Measurements from ENCODE around the gene FKBP2. TPM values are rescaled to one million over a fixed set of nuclear protein-coding genes. Genes with fewer than 3 reads are reported as not detected.

FKBP2 gene
- 72.7 TPM for polyA plus RNA-seq (ENCODE audit: insufficient read length)
- long read RNA-seq, donor 1, transcript FKBP2-201 (6 exons, 657 nt) = major isoform, 68 of 180 reads
- long read RNA-seq, donor 1, transcript FKBP2-202 (6 exons, 1,002 nt) = minor isoform, 7 of 180 reads
- long read RNA-seq, donor 1, partial matches to known transcripts = 92 of 180 reads
- long read RNA-seq, donor 1, other reads (novel, unspliced or antisense) = 10 of 180 reads
- long read RNA-seq, donor 2, transcript FKBP2-201 (6 exons, 657 nt) = major isoform, 62 of 136 reads
- long read RNA-seq, donor 2, transcript FKBP2-202 (6 exons, 1,002 nt) = minor isoform, 11 of 136 reads
- long read RNA-seq, donor 2, partial matches to known transcripts = 50 of 136 reads
- long read RNA-seq, donor 2, other reads (novel, unspliced or antisense) = 10 of 136 reads
- long read RNA-seq, donor 3, transcript FKBP2-201 (6 exons, 657 nt) = major isoform, 48 of 119 reads
- long read RNA-seq, donor 3, transcript FKBP2-202 (6 exons, 1,002 nt) = minor isoform, 7 of 119 reads
- long read RNA-seq, donor 3, partial matches to known transcripts = 60 of 119 reads
- long read RNA-seq, donor 3, other reads (novel, unspliced or antisense) = 0 of 119 reads
- long read RNA-seq, donor 4, transcript FKBP2-201 (6 exons, 657 nt) = major isoform, 8 of 16 reads
- long read RNA-seq, donor 4, partial matches to known transcripts = 8 of 16 reads
- long read RNA-seq, donor 4, other reads (novel, unspliced or antisense) = 0 of 16 reads
- long read RNA-seq, donor 5, transcript FKBP2-202 (6 exons, 1,002 nt) = minor isoform, 9 of 226 reads
- long read RNA-seq, donor 5, transcript FKBP2-203 (6 exons, 613 nt) = minor isoform, 8 of 226 reads
- long read RNA-seq, donor 5, transcript FKBP2-201 (6 exons, 657 nt) = major isoform, 104 of 226 reads
- long read RNA-seq, donor 5, partial matches to known transcripts = 74 of 226 reads
- long read RNA-seq, donor 5, other reads (novel, unspliced or antisense) = 30 of 226 reads
- long read RNA-seq, donor 6, transcript FKBP2-201 (6 exons, 657 nt) = major isoform, 60 of 144 reads
- long read RNA-seq, donor 6, transcript FKBP2-203 (6 exons, 613 nt) = minor isoform, 5 of 144 reads
- long read RNA-seq, donor 6, partial matches to known transcripts = 68 of 144 reads
- long read RNA-seq, donor 6, other reads (novel, unspliced or antisense) = 8 of 144 reads
- long read RNA-seq, donor 7, transcript FKBP2-202 (6 exons, 1,002 nt) = minor isoform, 9 of 205 reads
- long read RNA-seq, donor 7, transcript FKBP2-201 (6 exons, 657 nt) = major isoform, 103 of 205 reads
- long read RNA-seq, donor 7, partial matches to known transcripts = 88 of 205 reads
- long read RNA-seq, donor 7, other reads (novel, unspliced or antisense) = 0 of 205 reads
- long read RNA-seq, donor 8, transcript FKBP2-201 (6 exons, 657 nt) = major isoform, 31 of 50 reads
- long read RNA-seq, donor 8, partial matches to known transcripts = 17 of 50 reads
- long read RNA-seq, donor 8, other reads (novel, unspliced or antisense) = 0 of 50 reads

DNA sequence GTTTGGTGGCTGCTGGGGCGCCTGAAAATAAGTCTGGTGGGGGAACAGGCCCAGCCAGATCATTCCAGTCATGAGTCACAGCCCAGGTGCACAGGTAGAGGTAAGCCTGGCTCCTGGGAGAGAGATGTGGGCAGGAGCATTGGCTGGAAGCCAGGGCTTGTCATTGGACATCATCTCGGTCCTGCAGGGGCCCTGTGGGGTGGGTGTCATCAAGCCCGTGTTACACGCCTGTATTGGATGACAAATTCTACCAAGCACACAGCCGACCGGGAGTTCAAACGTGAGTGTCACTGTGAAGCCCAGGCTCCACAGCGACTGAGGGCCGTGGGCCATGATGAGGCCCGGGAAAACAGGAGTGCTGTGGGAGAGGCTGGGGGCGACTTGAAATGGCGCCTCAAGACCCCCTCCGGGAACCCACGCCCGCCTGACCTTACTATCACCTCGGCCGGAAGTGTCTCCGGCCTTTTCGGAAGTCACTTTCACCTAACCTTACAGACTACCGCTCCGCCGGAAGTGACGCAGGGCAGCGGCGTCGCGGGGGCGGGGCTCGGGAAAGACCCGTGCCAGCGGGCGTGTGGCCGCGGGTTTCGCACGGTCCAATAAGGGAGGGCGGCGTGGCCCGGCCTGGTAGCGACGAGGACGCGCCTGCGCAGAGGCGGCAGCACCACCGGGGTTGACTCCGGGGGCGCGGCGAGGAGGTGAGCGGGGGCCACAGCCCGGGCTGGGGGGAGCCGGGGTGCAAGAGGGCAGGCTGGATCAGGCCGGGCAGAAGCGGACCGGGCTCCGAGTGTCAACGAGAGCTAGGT, at the start of gene FKBP2:
TSS of gene FKBP2 (plus strand) at position 661 of the 806 bp plus-strand sequence. CDS start 1,293 bp downstream, outside the sequence.
- DNase-seq = peak; percentile 96

- no peak for DNase-seq
These were observed 48.5 kb upstream of the FKBP2 start for GRCh38 chr11:64192434-64192833.

DNA sequence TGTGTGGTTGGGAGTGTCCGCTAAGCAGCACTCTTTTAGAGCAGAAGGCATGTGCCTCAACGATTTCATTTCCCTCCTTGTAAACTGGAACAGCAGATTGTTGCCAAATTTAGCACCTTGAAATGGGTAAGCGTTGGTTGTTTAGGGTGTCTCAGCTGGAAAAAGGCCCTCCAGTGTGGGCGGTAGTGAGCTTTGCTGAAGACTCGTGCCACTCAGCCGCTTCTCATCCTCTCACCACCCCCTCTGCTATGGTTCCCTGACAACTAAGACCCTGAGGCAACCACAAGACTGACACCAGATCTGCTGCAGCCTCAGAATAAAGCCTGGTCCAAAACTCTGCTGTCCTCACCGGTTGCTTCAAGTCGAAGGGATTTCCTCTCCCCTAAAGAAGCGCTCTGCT, 44.3 kb upstream of the FKBP2 start:
- no peak for DNase-seq

GRCh38 chr11:64198511-64198910, 42.4 kb upstream of the FKBP2 start:
- DNase-seq = no peak

- DNase-seq = no peak
These were observed 39.4 kb upstream of the FKBP2 start for GRCh38 chr11:64201543-64201942.

GRCh38 chr11:64202992-64203391, 37.9 kb upstream of the FKBP2 start:
- DNase-seq = no peak

DNA sequence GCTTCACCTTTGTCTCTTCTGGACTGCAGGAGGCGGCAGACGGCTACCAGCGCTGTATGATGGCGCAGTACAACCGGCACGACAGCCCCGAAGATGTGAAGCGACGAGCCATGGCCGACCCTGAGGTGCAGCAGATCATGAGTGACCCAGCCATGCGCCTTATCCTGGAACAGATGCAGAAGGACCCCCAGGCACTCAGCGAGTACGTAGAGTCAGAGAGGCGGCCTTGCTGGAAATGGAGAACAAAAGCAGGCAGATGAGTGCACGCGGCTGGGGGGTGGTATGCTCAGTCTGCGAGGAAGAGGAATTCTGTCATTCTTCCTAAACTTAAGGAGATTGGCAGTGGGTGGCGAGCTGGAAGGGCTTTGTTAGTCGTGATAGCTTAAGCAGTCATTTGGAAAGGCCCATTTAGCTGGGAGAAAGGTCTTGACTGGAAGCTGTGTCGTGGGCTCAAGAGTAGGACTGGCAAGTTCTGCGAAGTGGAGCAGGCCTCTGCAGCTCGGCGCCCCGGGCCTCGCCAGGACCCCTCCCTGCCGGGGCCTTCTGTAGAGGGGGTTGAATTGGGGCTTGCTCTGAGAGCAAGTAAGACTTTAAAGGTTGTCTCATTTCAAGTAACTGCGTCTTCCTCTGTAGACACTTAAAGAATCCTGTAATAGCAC, 37.3 kb upstream of the FKBP2 start:
- no peak for DNase-seq

- no peak for DNase-seq
These were observed 36.8 kb upstream of the FKBP2 start for GRCh38 chr11:64204080-64204440.

DNA sequence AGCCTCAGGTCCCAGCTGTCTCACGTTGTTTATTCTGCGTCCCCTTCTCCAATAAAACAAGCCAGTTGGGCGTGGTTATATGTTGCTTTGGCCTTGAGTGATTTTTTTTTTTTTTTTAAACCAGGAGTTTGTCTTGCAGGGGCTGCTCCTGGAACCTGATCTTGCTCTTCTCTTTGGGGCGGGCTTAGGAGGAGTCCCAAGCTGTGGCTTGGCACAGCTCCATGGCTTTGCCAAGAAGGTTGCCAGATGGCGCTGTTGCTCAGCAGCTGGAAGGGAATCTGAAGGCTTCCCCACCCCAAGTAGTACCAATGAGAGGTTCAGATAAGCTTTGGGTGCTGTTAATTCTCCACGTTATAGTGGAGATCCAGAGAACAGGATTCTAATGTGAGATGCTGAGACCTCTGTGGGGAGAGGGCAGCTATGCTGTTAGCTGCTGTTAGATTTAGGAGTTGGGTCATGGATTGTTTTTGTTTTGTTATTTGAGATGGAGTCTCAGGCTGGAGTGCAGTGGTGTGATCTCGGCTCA, 36.4 kb upstream of the FKBP2 start:
- peak; percentile 90 for DNase-seq

DNA sequence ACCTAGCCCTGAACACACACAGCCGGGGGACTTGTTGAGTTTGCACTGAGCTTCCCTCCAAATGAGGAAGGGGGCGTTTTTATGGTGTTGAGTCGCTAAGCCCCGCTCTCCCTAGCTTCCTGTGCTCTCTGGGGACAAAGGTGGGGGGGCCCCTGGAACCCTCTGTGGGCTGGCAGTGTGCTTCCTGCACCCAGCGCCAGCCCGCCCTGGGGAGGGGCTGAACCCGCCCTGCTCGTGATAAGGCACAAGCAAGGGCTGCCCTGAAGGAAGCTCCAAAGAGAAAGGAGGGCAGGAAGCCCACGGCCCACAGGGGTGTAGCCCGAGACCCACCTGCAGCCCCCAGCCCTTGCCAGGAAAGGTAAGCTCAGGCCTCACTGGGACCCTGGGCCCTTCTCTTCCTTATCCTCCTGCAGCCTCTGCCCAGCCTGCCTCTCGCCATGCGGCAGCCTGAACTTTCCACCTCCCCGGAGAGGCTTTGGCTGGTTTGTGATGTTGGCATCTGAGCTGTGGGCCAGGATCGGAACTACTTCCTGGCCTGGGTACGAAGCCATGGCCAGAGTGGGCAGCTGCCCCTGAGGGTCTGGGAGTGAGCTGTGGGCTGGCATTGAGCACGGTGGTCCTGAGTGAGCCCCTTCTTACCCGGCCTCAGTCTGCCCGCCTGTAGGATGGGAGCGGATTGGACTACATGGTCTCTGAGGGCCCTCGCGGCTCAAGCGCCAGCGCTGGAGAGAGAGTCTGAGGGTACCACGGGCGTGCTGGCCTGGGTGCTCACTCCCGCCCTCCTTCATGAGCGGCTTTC, 34.2 kb upstream of the FKBP2 start, which contains the start of gene FERMT3:
TSS of gene FERMT3 (plus strand) at position 265 of the 799 bp plus-strand sequence. CDS start 644 bp downstream, outside the sequence.
- no peak for DNase-seq

DNA sequence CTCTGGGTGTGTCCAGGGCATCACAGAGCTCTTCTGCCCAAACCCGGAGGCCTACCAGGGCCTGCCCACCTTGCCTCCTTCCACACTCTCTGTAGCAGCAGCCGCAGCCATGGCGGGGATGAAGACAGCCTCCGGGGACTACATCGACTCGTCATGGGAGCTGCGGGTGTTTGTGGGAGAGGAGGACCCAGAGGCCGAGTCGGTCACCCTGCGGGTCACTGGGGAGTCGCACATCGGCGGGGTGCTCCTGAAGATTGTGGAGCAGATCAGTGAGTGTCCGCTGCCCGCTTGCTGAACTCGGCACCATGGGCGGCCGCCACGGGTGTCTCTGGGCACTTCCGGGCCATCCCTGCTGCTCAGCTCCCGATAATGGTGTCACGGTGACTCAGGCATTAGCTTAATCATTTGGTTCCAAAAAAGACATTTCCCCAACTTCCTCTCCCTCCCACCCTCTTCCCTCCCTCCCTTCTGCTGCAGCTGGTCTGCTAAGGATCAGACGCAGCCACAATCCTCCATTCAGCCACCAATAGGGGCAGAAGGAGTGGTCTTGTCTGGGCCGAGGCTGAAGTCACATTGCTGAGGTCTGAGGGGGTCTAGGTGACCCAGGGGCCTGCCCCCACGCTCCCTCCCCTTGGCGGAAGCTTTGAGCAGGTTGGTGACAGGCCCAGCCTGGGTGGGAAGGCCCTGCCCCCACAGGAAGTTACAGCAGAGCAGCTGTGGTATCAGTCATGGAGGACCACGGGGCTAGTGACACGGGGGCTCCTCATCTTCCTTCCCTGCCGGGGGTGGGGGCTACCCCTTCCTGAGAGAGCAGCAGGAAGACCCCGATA, 33.4 kb upstream of the FKBP2 start:
- no peak for DNase-seq

- no peak for DNase-seq
These were observed 32.7 kb upstream of the FKBP2 start for GRCh38 chr11:64208086-64208795.

DNA sequence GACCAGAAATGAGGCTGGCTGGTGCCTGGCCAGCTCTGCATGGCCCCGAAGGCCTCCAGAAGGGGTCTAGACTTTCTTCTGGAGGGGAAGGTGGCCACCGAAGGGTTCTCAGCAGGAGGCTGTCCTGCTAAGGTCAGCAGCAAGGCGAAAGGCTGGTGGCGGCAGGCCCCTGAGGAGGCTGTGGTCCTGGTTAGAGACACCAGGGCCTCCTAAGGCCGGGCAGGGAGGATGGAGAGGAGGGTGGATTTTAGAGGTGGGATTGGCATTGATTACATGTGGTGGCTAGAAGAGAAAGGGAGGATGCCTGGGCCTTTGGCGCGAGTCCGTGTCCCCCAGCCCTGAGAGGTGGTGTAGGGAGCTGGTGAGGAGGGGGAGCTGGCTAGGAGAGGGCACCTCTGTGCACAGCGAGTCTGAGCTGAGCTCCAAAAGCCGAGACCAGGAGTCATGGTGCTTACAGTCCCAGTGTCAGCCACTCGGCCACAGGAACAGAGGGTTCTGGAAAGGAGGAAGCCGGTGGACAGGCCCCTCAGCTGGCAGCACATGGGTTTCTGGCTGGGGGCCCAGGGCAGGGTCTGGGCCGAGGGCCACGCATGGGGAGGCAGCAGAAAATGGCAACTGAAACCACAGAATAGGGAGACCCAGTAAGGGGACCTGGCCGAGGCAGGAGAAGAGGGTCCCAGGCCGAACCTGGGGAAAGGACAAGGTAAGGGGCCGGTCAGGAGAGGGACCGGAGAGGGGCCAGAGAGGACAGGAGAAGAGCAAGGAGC, 31.9 kb upstream of the FKBP2 start:
- DNase-seq = no peak

GRCh38 chr11:64209563-64209843, 31.4 kb upstream of the FKBP2 start:
- DNase-seq = no peak

DNA sequence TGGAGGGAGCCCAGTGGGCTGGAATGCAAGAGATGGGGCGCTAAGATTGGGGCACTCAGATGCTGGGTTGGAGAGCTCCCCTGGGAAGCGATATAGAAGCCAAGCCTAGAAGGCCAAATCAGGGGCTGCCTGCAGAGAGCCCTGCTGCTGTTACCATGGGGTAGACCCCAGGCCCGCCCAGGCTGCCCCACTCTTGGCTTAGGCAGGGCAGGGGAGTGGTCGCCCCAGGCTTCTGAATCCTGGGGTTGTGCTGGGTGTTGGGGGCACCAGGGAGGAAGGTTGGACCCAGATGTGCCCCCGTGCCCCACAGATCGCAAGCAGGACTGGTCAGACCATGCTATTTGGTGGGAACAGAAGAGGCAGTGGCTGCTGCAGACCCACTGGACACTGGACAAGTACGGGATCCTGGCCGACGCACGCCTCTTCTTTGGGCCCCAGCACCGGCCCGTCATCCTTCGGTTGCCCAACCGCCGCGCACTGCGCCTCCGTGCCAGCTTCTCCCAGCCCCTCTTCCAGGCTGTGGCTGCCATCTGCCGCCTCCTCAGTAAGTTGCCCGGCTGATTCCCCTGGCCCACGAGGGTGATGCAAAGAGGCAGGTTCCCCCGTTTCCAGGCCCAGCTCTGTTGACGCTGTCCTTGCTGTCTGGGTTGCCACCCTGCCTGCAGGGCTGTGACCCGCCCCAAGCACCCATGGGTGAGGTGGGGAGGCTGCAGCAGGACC, 30.4 kb upstream of the FKBP2 start:
- DNase-seq = no peak

DNA sequence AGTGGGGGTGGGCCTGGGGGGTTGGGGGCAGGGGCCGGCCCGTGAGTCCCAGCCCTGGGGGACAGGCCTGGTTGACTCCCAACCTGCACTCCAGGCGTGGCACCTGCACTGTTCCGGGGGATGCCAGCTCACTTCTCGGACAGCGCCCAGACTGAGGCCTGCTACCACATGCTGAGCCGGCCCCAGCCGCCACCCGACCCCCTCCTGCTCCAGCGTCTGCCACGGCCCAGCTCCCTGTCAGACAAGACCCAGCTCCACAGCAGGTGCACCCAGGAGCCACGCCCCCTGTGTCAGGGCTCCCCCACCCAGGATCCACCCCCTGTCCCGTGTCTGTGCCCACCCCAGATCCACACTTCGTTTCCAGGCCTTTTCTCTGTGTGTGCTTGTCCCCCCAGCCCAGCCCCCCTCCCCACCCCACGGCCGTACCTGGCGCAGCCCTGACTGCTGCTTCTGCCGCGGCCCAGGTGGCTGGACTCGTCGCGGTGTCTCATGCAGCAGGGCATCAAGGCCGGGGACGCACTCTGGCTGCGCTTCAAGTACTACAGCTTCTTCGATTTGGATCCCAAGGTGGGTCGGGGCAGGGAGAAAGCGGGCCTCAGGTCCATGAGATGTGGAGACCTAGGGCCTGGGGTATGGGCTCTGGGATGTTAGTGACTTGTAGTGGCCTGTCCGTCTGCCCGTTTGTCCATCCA, 29.6 kb upstream of the FKBP2 start:
- DNase-seq = no peak

Data from left kidney (tissue), 8 donors.